SH-SY5Y (cell line): Measurements from ENCODE around the gene PCNA.

Experiments
- GATA2 ChIP-seq: IDR thresholded peaks from 2 replicates; pipeline ENCODE4 v1.6.1; 2011; ENCODE audit warnings: mild to moderate bottlenecking, low read depth, low read length
- GATA3 ChIP-seq: IDR thresholded peaks from 2 replicates; pipeline ENCODE4 v1.6.1; 2011; ENCODE audit warnings: low read depth, mild to moderate bottlenecking, low read length, moderate library complexity

- no peak for TF ChIP-seq GATA2
- no peak for TF ChIP-seq GATA3
Observed at GRCh38 chr20:5078399-5078958, 41.3 kb downstream of the PCNA start.
